K562 (cell line): ENCODE results near the gene ELOVL7. TPM values are rescaled to one million over a fixed set of nuclear protein-coding genes. Genes with fewer than 3 reads are reported as not detected.
"Not testable (repeated sequence)": the region's sequence is repeated elsewhere in the genome, so short reads cannot be mapped to it uniquely, and the experiment has no call there.

Experiments
- ATAC-seq: fragments of 200-7000 bp; cut with Tn5 transposase; 3 replicates; pipeline ENCODE4 v1.9.1; 2020; ENCODE audit warnings: moderate library complexity
- BruUV-seq: library from RNA; stranded (reverse); fragments of 400-500 nt; replicated peaks from 2 replicates; lab custom pipeline; 2021; lab: Mats Ljungman, UMichigan
- CTCF ChIA-PET: fragments of 300-600 bp; formaldehyde crosslinking; extraction: SDS; loops from one replicate; lab custom pipeline; 2021; ENCODE audit warnings: low intra/inter-chr PET ratio; lab: Yijun Ruan, JAX
- POLR2A ChIA-PET: fragments of 300-600, 350-650 bp; sonication (Branson Sonifier 250); formaldehyde crosslinking; extraction: SDS; loops from one replicate; lab custom pipeline; 2021; ENCODE audit warnings: antibody characterized with exemption, inconsistent platforms; lab: Yijun Ruan, JAX
- DNase-seq, 4 experiments: peaks; one replicate each; pipeline versions ENCODE4 v3.0.0 to v3.0.0-alpha.2; 2011 to 2018; ENCODE audit warnings: low spot score in 3 of 4, mixed read lengths in 3 of 4; ENCODE audit errors: extremely low read depth in 1 of 4
- FAIRE-seq: peaks from 2 replicates; lab custom pipeline; 2011; peaks lifted over from hg19 to GRCh38; lab: Jason Lieb, UNC
- H2AFZ ChIP-seq: 2 replicates; pipeline ENCODE4 v1.6.0; 2011; ENCODE audit warnings: low read depth, low read length, control low read depth, inconsistent platforms
- H3K27ac ChIP-seq: fragments of 200-600 bp; 3 replicates; pipeline ENCODE4 v1.8.0; 2011; ENCODE audit warnings: low read depth, mild to moderate bottlenecking, control low read depth, inconsistent platforms, low read length, moderate library complexity, mixed read lengths; ENCODE audit errors: extremely low read depth
- H3K27me3 ChIP-seq, 2 experiments: fragments of 300-600 bp in 1 of 2; 2 replicates in 1 of 2; 3 replicates in 1 of 2; pipeline versions ENCODE4 v1.6.0 to v1.8.0; 2011; ENCODE audit warnings: inconsistent platforms in 2 of 2, low read length in 2 of 2, mild to moderate bottlenecking in 1 of 2, mixed read lengths in 1 of 2, moderate library complexity in 1 of 2; ENCODE audit not compliant: control insufficient read depth in 2 of 2, insufficient read depth in 2 of 2
- H3K36me3 ChIP-seq: fragments of 300-600 bp; 3 replicates; pipeline ENCODE4 v1.8.0; 2011; ENCODE audit warnings: mild to moderate bottlenecking, low read length, inconsistent platforms; ENCODE audit not compliant: control insufficient read depth, insufficient read depth
- H3K4me1 ChIP-seq, 2 experiments: fragments of 200-600 bp in 1 of 2; replicated peaks in 1 of 2; 2 replicates in 1 of 2; 3 replicates in 1 of 2; pipeline versions ENCODE4 v1.5.1 to v1.8.0; 2011; ENCODE audit warnings: inconsistent platforms in 2 of 2, low read length in 2 of 2, mild to moderate bottlenecking in 1 of 2, mixed read lengths in 1 of 2, moderate library complexity in 1 of 2; ENCODE audit not compliant: control insufficient read depth in 2 of 2, insufficient read depth in 2 of 2
- H3K4me2 ChIP-seq: 2 replicates; pipeline ENCODE4 v1.6.1; 2011; ENCODE audit warnings: low read length, control low read depth, inconsistent platforms, mixed read lengths; ENCODE audit not compliant: insufficient read depth
- H3K4me3 ChIP-seq: fragments of 200-600 bp; sonication (generic), shearing (Covaris generic); 2 replicates; pipeline ENCODE4 v1.5.1; 2016; ENCODE audit warnings: control low read depth, inconsistent platforms
- H3K79me2 ChIP-seq: fragments of 200-600 bp; 3 replicates; pipeline ENCODE4 v1.8.0; 2011; ENCODE audit warnings: low read length, inconsistent platforms; ENCODE audit not compliant: control insufficient read depth, insufficient read depth
- H3K9ac ChIP-seq, 2 experiments: 2 replicates each; pipeline versions ENCODE4 v1.6.0 to v1.6.1; 2011; ENCODE audit warnings: low read depth in 2 of 2, low read length in 2 of 2, control low read depth in 1 of 2, inconsistent platforms in 1 of 2, mild to moderate bottlenecking in 1 of 2, mixed read lengths in 1 of 2; ENCODE audit not compliant: insufficient read depth in 1 of 2
- H3K9me1 ChIP-seq: one replicate; pipeline ENCODE4 v1.6.0; 2011; ENCODE audit warnings: inconsistent platforms, mild to moderate bottlenecking, low read length, moderate library complexity; ENCODE audit not compliant: control insufficient read depth, insufficient read depth
- H3K9me3 ChIP-seq: replicated peaks from 2 replicates; pipeline ENCODE4 v1.5.1; 2011; ENCODE audit warnings: low read depth, low read length, inconsistent platforms; ENCODE audit not compliant: control insufficient read depth, insufficient read depth
- H4K20me1 ChIP-seq: replicated peaks from 2 replicates; pipeline ENCODE4 v1.6.1; 2011; ENCODE audit warnings: low read length, inconsistent platforms, mixed read lengths; ENCODE audit not compliant: control insufficient read depth, insufficient read depth
- CGGBP1 ChIP-seq: fragments of 250-450 bp; sonication (Bioruptor Pico); IDR thresholded peaks from 2 replicates; pipeline ENCODE4 v1.9.0; 2021; ENCODE audit warnings: mild to moderate bottlenecking
- FOXP1 ChIP-seq: sonication (generic); formaldehyde crosslinking; IDR thresholded peaks from 2 replicates; pipeline ENCODE4 v1.8.0; 2022; ENCODE audit warnings: mild to moderate bottlenecking, missing genetic modification reagents
- ILF3 ChIP-seq: fragments of 450-650 bp; IDR thresholded peaks from 2 replicates; pipeline ENCODE4 v1.6.1; 2018; ENCODE audit warnings: antibody characterized with exemption, mild to moderate bottlenecking, moderate library complexity, borderline replicate concordance
- ZBED1 ChIP-seq: IDR thresholded peaks from 2 replicates; pipeline ENCODE4 v1.6.1; 2014
- ZNF354B ChIP-seq: fragments of 250-450 bp; sonication (Bioruptor Pico); IDR thresholded peaks from 2 replicates; pipeline ENCODE4 v1.4.0; 2020
- WGBS: fragments of 100-300 bp; shearing (Covaris generic); methylation state at CpG from one replicate; pipeline ENCODE4 v1.1.6; 2016; ENCODE audit warnings: low coverage, mixed read lengths; ENCODE audit not compliant: insufficient coverage; ENCODE audit errors: missing lambda C conversion rate; 5-methylcytosine and 5-hydroxymethylcytosine counted together
- in situ Hi-C: fragments of 300-500 bp; cut with MboI; formaldehyde crosslinking; loops from 4 replicates; pipeline ENCODE4 v1.15.0; 2018; ENCODE audit warnings: inconsistent platforms, mixed read lengths
- intact Hi-C: fragments of 100-400 bp; cut with micrococcal nuclease; formaldehyde crosslinking; loops from 2 replicates; pipeline ENCODE4 v1.14.2; 2022
- polyA plus RNA-seq, 8 experiments: library from polyadenylated mRNA; depleted of rRNA in 4 of 8; stranded (reverse) in 5 of 8; unstranded in 3 of 8; fragments of >200 nt; fragmentation: Nextera tagmentation in 2 of 8; fragmentation: Illumina TruSeq in 1 of 8; extraction: Ambion mirVana in 2 of 8; extraction: Trizol in 1 of 8; gene quantifications; 2 replicates each; pipeline versions ENCODE4 v1.2.1 to v1.2.3, GENCODE V29; 2011 to 2014; ENCODE audit warnings: inconsistent platforms in 1 of 8, missing spikeins in 1 of 8
- total RNA-seq, 7 experiments: library from RNA; depleted of rRNA in 6 of 7; stranded (reverse); fragments of >200 nt in 6 of 7; fragmentation: Illumina TruSeq in 2 of 7; extraction: Trizol in 2 of 7; gene quantifications; 2 replicates each; pipeline versions ENCODE4 v1.2.1 to v1.2.3, GENCODE V29; 2011 to 2021; ENCODE audit warnings: low replicate concordance in 1 of 7
- TF ChIP-seq, protein P1 (sequence below): sonication (generic); formaldehyde crosslinking; IDR thresholded peaks from 2 replicates; pipeline ENCODE4 v1.8.0; 2022; ENCODE audit warnings: missing genetic modification reagents, mild to moderate bottlenecking, borderline replicate concordance

ELOVL7 gene
- total and polyA plus RNA-seq, 9 of the 15 experiments (the other 6 are each of a cell fraction or from before 2014, with no cell fraction given), result 4.5 to 12.3 (median 6.9) TPM

- CTCF ChIA-PET, result no interaction called here
Observed at GRCh38 chr5:60718166-60718892, 125.7 kb downstream of the ELOVL7 start.

DNA sequence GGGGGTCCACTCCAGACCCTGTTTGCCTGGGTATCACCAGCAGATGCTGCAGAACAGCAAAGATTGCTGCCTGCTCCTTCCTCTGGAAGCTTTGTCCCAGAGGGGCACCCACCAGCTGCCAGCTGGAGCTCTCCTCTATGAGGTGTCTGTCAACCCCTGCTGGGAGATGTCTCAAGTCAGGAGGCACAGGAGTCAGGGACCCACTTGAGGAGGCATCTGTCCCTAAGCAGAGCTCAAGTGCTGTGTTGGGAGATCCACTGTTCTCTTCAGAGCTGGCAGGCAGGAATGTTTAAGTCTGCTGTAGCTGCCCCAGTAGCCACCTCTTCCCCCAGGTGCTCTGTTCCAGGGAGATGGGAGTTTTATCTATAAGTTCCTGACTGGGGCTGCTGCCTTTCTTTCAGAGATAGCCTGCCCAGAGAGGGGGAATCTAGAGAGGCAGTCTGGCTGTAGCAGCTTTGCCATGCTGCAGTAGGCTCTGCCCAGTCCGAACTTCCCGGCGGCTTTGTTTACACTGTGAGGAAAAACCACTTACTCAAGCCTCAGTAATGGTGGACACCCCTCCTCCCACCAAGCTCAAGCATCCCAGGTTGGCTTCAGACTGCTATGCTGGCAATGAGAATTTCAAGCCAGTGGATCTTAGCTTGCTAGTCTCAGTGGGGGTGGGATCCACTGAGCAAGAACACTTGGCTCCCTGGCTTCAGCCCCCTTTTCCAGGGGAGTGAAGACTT, 128.7 kb downstream of the ELOVL7 start:
- DNase-seq, H2AFZ ChIP-seq, H3K9me1 ChIP-seq, in situ Hi-C loops, CTCF ChIA-PET, H3K27ac ChIP-seq, H4K20me1 ChIP-seq, H3K4me2 ChIP-seq, H3K9me3 ChIP-seq, H3K4me1 ChIP-seq, H3K9ac ChIP-seq, H3K4me3 ChIP-seq, H3K79me2 ChIP-seq, intact Hi-C loops, ATAC-seq, H3K27me3 ChIP-seq, FAIRE-seq, H3K36me3 ChIP-seq, BruUV-seq: not testable (repeated sequence)
- POLR2A ChIA-PET, result interaction anchor here (1.2 kb wide), 1 partner anchor 17 kb away, joined by 3 read pairs; no protein-coding TSS in a partner anchor
- 29% methylated on average over 3 of the region's 3 CpGs for WGBS

More at GRCh38 chr5:60718166-60718892, 125.7 kb downstream of the ELOVL7 start:
- H3K9ac ChIP-seq, result no peak overlapping the region
- no peaks in the 10 kb centered on the region; a peak in 1 of 5 replicates for H3K27me3 ChIP-seq
- TF ChIP-seq, protein P1, sequence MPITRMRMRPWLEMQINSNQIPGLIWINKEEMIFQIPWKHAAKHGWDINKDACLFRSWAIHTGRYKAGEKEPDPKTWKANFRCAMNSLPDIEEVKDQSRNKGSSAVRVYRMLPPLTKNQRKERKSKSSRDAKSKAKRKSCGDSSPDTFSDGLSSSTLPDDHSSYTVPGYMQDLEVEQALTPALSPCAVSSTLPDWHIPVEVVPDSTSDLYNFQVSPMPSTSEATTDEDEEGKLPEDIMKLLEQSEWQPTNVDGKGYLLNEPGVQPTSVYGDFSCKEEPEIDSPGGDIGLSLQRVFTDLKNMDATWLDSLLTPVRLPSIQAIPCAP (CRISPR knock-in tag), result no peak
- TF ChIP-seq ZBED1, result no peak
- no peak for TF ChIP-seq CGGBP1 (CRISPR knock-in tag)
- no peak for TF ChIP-seq ILF3
- no peak for TF ChIP-seq FOXP1 (CRISPR knock-in tag)
- TF ChIP-seq ZNF354B (CRISPR knock-in tag), result no peak
- H3K79me2 ChIP-seq, result no peaks in the 10 kb centered on the region
- in situ Hi-C loops, result no loop called here
- DNase-seq (no peak), FAIRE-seq (no peak), ATAC-seq (no peak)
- POLR2A ChIA-PET, result no interaction called here
- H4K20me1 ChIP-seq, result no peaks in the 10 kb centered on the region
- H3K4me2 ChIP-seq, result no peak overlapping the region
- no peaks in the 10 kb centered on the region for H3K36me3 ChIP-seq
- no peak overlapping the region for H2AFZ ChIP-seq
- no peaks in the 10 kb centered on the region for H3K4me1 ChIP-seq
- 19% methylated on average over 3 of the region's 3 CpGs for WGBS
- no peaks in the 10 kb centered on the region for H3K9me1 ChIP-seq
- no peak overlapping the region for H3K27ac ChIP-seq
- no peak overlapping the region for H3K4me3 ChIP-seq
- BruUV-seq, result no TSS peak
- H3K9me3 ChIP-seq, result no peaks in the 10 kb centered on the region
- intact Hi-C loops, result no loop called here
